ENCODE data around the gene MXD1. TPM values are rescaled to one million over a fixed set of nuclear protein-coding genes. Genes with fewer than 3 reads are reported as not detected.
"Not testable (repeated sequence)": the region's sequence is repeated elsewhere in the genome, so short reads cannot be mapped to it uniquely, and the experiment has no call there.

The MXD1 gene
- polyA plus RNA-seq, 4 donors: 7.4 to 38.2 (median 35.9) TPM

GRCh38 chr2:69894737-69895136 is 20.2 kb upstream of the MXD1 start:
- not testable (repeated sequence) for DNase-seq; H3K4me1 ChIP-seq (ENCODE audit: control insufficient read depth in 3 of 3, insufficient read depth in 2 of 3, low read depth in 1 of 3, low read length in 2 of 3); FAIRE-seq; H3K9me3 ChIP-seq (ENCODE audit: control insufficient read depth in 2 of 2, insufficient read depth in 1 of 2, low read depth in 1 of 2, low read length in 1 of 2); H3K27ac ChIP-seq (ENCODE audit: low read depth in 1 of 3, low read length in 2 of 3); H3K27me3 ChIP-seq (ENCODE audit: control insufficient read depth in 3 of 3, insufficient read depth in 3 of 3, low read length in 3 of 3)
- Histone ChIP-seq H3K4me3 (ENCODE audit: low read depth in 1 of 3, low read length in 3 of 3) (peak overlapping the region in 2 of 3 donors; percentile 68 to 81), H3K36me3 (ENCODE audit: control insufficient read depth in 3 of 3, insufficient read depth in 2 of 3, low read depth in 1 of 3, low read length in 3 of 3) (peaks cover 3 to 13% (median 9%) of the 10 kb centered on the region in 3 donors)
- 20 to 37% (median 28%) methylated on average over 23 of the region's 23 CpGs for WGBS, 3 donors

- Histone ChIP-seq H3K27me3 (ENCODE audit: control insufficient read depth in 3 of 3, insufficient read depth in 3 of 3, low read length in 3 of 3) (no peaks in the 10 kb centered on the region), H3K4me1 (ENCODE audit: control insufficient read depth in 3 of 3, insufficient read depth in 2 of 3, low read depth in 1 of 3, low read length in 2 of 3) (no peaks in the 10 kb centered on the region), H3K27ac (ENCODE audit: low read depth in 1 of 3, low read length in 2 of 3) (peak overlapping the region in 2 of 3 donors; percentile 19 to 48), H3K4me3 (ENCODE audit: low read depth in 1 of 3, low read length in 3 of 3) (peak overlapping the region in 1 of 3 donors; percentile 8), H3K9me3 (ENCODE audit: control insufficient read depth in 2 of 2, insufficient read depth in 1 of 2, low read depth in 1 of 2, low read length in 1 of 2) (no peaks in the 10 kb centered on the region), H3K36me3 (ENCODE audit: control insufficient read depth in 3 of 3, insufficient read depth in 2 of 3, low read depth in 1 of 3, low read length in 3 of 3) (peaks cover 6 to 33% (median 8%) of the 10 kb centered on the region in 3 donors)
- WGBS, 3 donors: 59 to 71% (median 59%) methylated on average over 8 of the region's 8 CpGs
- FAIRE-seq (no peak), DNase-seq (no peak)
Measured at GRCh38 chr2:69902213-69902922, 12.5 kb upstream of the MXD1 start.

- DNase-seq (no peak), FAIRE-seq (no peak)
- peaks cover 3 to 29% (median 9%) of the 10 kb centered on the region in 3 donors for H3K36me3 ChIP-seq (ENCODE audit: control insufficient read depth in 3 of 3, insufficient read depth in 2 of 3, low read depth in 1 of 3, low read length in 3 of 3)
- H3K27me3 ChIP-seq (ENCODE audit: control insufficient read depth in 3 of 3, insufficient read depth in 3 of 3, low read length in 3 of 3): no peaks in the 10 kb centered on the region
- H3K27ac ChIP-seq (ENCODE audit: low read depth in 1 of 3, low read length in 2 of 3): no peak overlapping the region
- H3K9me3 ChIP-seq (ENCODE audit: control insufficient read depth in 2 of 2, insufficient read depth in 1 of 2, low read depth in 1 of 2, low read length in 1 of 2): no peaks in the 10 kb centered on the region
- no peak overlapping the region for H3K4me3 ChIP-seq (ENCODE audit: low read depth in 1 of 3, low read length in 3 of 3)
- no peaks in the 10 kb centered on the region for H3K4me1 ChIP-seq (ENCODE audit: control insufficient read depth in 3 of 3, insufficient read depth in 2 of 3, low read depth in 1 of 3, low read length in 2 of 3)
Measured at GRCh38 chr2:69907216-69907615, 7.7 kb upstream of the MXD1 start.

- FAIRE-seq: peak; percentile 33
- peak; percentile 75 to 76 for DNase-seq
- peak overlapping the region in 2 of 3 donors; percentile 3 to 20 for H3K27ac ChIP-seq (ENCODE audit: low read depth in 1 of 3, low read length in 2 of 3)
- no peaks in the 10 kb centered on the region for H3K27me3 ChIP-seq (ENCODE audit: control insufficient read depth in 3 of 3, insufficient read depth in 3 of 3, low read length in 3 of 3)
- no peak overlapping the region for H3K4me3 ChIP-seq (ENCODE audit: low read depth in 1 of 3, low read length in 3 of 3)
- peaks cover 3 to 14% (median 7%) of the 10 kb centered on the region in 3 donors for H3K36me3 ChIP-seq (ENCODE audit: control insufficient read depth in 3 of 3, insufficient read depth in 2 of 3, low read depth in 1 of 3, low read length in 3 of 3)
- H3K4me1 ChIP-seq (ENCODE audit: control insufficient read depth in 3 of 3, insufficient read depth in 2 of 3, low read depth in 1 of 3, low read length in 2 of 3): no peaks in the 10 kb centered on the region
- WGBS, 3 donors: 1 to 4% (median 2%) methylated on average over 2 of the region's 2 CpGs
- no peaks in the 10 kb centered on the region for H3K9me3 ChIP-seq (ENCODE audit: control insufficient read depth in 2 of 2, insufficient read depth in 1 of 2, low read depth in 1 of 2, low read length in 1 of 2)
Measured at GRCh38 chr2:69911985-69912563, 2.8 kb upstream of the MXD1 start.

GRCh38 chr2:69914164-69914949 is 552 bp upstream of the MXD1 start:
- peaks cover 0 to 7% (median 0%) of the 10 kb centered on the region in 3 donors for H3K4me1 ChIP-seq (ENCODE audit: control insufficient read depth in 3 of 3, insufficient read depth in 2 of 3, low read depth in 1 of 3, low read length in 2 of 3)
- H3K4me3 ChIP-seq (ENCODE audit: low read depth in 1 of 3, low read length in 3 of 3): peak overlapping the region; percentile 39 to 68 (median 54)
- FAIRE-seq (peak; percentile 98), DNase-seq (peak; percentile 100)
- 0% methylated on average over 53 to 56 of the region's 56 CpGs for WGBS, 3 donors
- H3K9me3 ChIP-seq (ENCODE audit: control insufficient read depth in 2 of 2, insufficient read depth in 1 of 2, low read depth in 1 of 2, low read length in 1 of 2): no peaks in the 10 kb centered on the region
- no peaks in the 10 kb centered on the region for H3K27me3 ChIP-seq (ENCODE audit: control insufficient read depth in 3 of 3, insufficient read depth in 3 of 3, low read length in 3 of 3)
- H3K36me3 ChIP-seq (ENCODE audit: control insufficient read depth in 3 of 3, insufficient read depth in 2 of 3, low read depth in 1 of 3, low read length in 3 of 3): peaks cover 0 to 10% (median 2%) of the 10 kb centered on the region in 3 donors
- peak overlapping the region; percentile 90 to 98 (median 95) for H3K27ac ChIP-seq (ENCODE audit: low read depth in 1 of 3, low read length in 2 of 3)

GRCh38 chr2:69916106-69916505 is 1.2 kb downstream of the MXD1 start:
- peaks cover 0 to 7% (median 0%) of the 10 kb centered on the region in 3 donors for H3K4me1 ChIP-seq (ENCODE audit: control insufficient read depth in 3 of 3, insufficient read depth in 2 of 3, low read depth in 1 of 3, low read length in 2 of 3)
- 13 to 44% (median 19%) methylated on average over 2 of the region's 2 CpGs for WGBS, 3 donors
- H3K27ac ChIP-seq (ENCODE audit: low read depth in 1 of 3, low read length in 2 of 3): peak overlapping the region in 1 of 3 donors; percentile 90
- H3K36me3 ChIP-seq (ENCODE audit: control insufficient read depth in 3 of 3, insufficient read depth in 2 of 3, low read depth in 1 of 3, low read length in 3 of 3): peaks cover 0 to 11% (median 4%) of the 10 kb centered on the region in 3 donors
- no peaks in the 10 kb centered on the region for H3K27me3 ChIP-seq (ENCODE audit: control insufficient read depth in 3 of 3, insufficient read depth in 3 of 3, low read length in 3 of 3)
- H3K9me3 ChIP-seq (ENCODE audit: control insufficient read depth in 2 of 2, insufficient read depth in 1 of 2, low read depth in 1 of 2, low read length in 1 of 2): no peaks in the 10 kb centered on the region
- no peak for FAIRE-seq
- H3K4me3 ChIP-seq (ENCODE audit: low read depth in 1 of 3, low read length in 3 of 3): peak overlapping the region in 2 of 3 donors; percentile 69 to 80
- DNase-seq: peak; percentile 39 to 61

- no peaks in the 10 kb centered on the region for H3K27me3 ChIP-seq (ENCODE audit: control insufficient read depth in 3 of 3, insufficient read depth in 3 of 3, low read length in 3 of 3)
- no peaks in the 10 kb centered on the region for H3K9me3 ChIP-seq (ENCODE audit: control insufficient read depth in 2 of 2, insufficient read depth in 1 of 2, low read depth in 1 of 2, low read length in 1 of 2)
- H3K36me3 ChIP-seq (ENCODE audit: control insufficient read depth in 3 of 3, insufficient read depth in 2 of 3, low read depth in 1 of 3, low read length in 3 of 3): peaks cover 3 to 22% (median 11%) of the 10 kb centered on the region in 3 donors
- 51 to 64% (median 58%) methylated on average over 3 of the region's 3 CpGs for WGBS, 3 donors
- peaks cover 0 to 7% (median 3%) of the 10 kb centered on the region in 3 donors for H3K4me1 ChIP-seq (ENCODE audit: control insufficient read depth in 3 of 3, insufficient read depth in 2 of 3, low read depth in 1 of 3, low read length in 2 of 3)
- peak overlapping the region; percentile 2 to 90 (median 11) for H3K27ac ChIP-seq (ENCODE audit: low read depth in 1 of 3, low read length in 2 of 3)
- H3K4me3 ChIP-seq (ENCODE audit: low read depth in 1 of 3, low read length in 3 of 3): peak overlapping the region in 2 of 3 donors; percentile 8 to 58
- peak; percentile 50 to 63 for DNase-seq
- no peak for FAIRE-seq
Measured at GRCh38 chr2:69917852-69918251, 2.9 kb downstream of the MXD1 start.

- Histone ChIP-seq H3K9me3 (ENCODE audit: control insufficient read depth in 2 of 2, insufficient read depth in 1 of 2, low read depth in 1 of 2, low read length in 1 of 2) (no peaks in the 10 kb centered on the region), H3K4me1 (ENCODE audit: control insufficient read depth in 3 of 3, insufficient read depth in 2 of 3, low read depth in 1 of 3, low read length in 2 of 3) (peaks cover 0 to 7% (median 3%) of the 10 kb centered on the region in 3 donors), H3K27me3 (ENCODE audit: control insufficient read depth in 3 of 3, insufficient read depth in 3 of 3, low read length in 3 of 3) (no peaks in the 10 kb centered on the region), H3K4me3 (ENCODE audit: low read depth in 1 of 3, low read length in 3 of 3) (no peak overlapping the region), H3K27ac (ENCODE audit: low read depth in 1 of 3, low read length in 2 of 3) (peak overlapping the region in 1 of 3 donors; percentile 90), H3K36me3 (ENCODE audit: control insufficient read depth in 3 of 3, insufficient read depth in 2 of 3, low read depth in 1 of 3, low read length in 3 of 3) (peaks cover 3 to 27% (median 15%) of the 10 kb centered on the region in 3 donors)
- no peak for DNase-seq
- 60 to 75% (median 66%) methylated on average over 3 of the region's 3 CpGs for WGBS, 3 donors
- no peak for FAIRE-seq
Measured at GRCh38 chr2:69918401-69918800, 3.5 kb downstream of the MXD1 start.

All from small intestine (tissue), 7 donors.